ENCODE data around the gene RBM47. TPM values are rescaled to one million over a fixed set of nuclear protein-coding genes. Genes with fewer than 3 reads are reported as not detected.

Gene RBM47
- total and polyA plus RNA-seq, 2 of the 4 experiments (the other 2 are of a cell fraction): 0.44 to 1.1 TPM

GRCh38 chr4:40412388-40412787 lies 217.3 kb downstream of the RBM47 start:
- ChIA-PET CTCF (no interaction called here), POLR2A (ENCODE audit: unreplicated experiment) (no interaction called here)
- BruUV-seq (replicated peaks): no TSS peak
- Histone ChIP-seq H2BK15ac (ENCODE audit: low read depth, low read length) (no peak overlapping the region), H4K20me1 (ENCODE audit: insufficient read depth, low read length) (no peaks in the 10 kb centered on the region), H3K56ac (ENCODE audit: extremely low read depth, insufficient read depth, low read length) (no peak overlapping the region), H3K23ac (ENCODE audit: low read depth, low read length) (no peak overlapping the region), H3K9me1 (ENCODE audit: insufficient read depth, low read length) (no peaks in the 10 kb centered on the region), H3K4me3 (ENCODE audit: insufficient read depth, low read depth, low read length) (no peak overlapping the region), H3K4ac (ENCODE audit: low read depth, low read length) (no peak overlapping the region), H3K4me2 (ENCODE audit: low read depth, low read length) (no peak overlapping the region), H2AFZ (replicated peaks; ENCODE audit: low read length, poor library complexity) (no peak overlapping the region), H4K8ac (ENCODE audit: low read depth in 2 of 2, low read length in 2 of 2) (no peak overlapping the region), H3K4me1 (ENCODE audit: control insufficient read depth, insufficient read depth, low read length) (no peaks in the 10 kb centered on the region), H3K9me3 (ENCODE audit: control insufficient read depth, insufficient read depth, low read length) (no peaks in the 10 kb centered on the region), H3K36me3 (ENCODE audit: control insufficient read depth, insufficient read depth, low read length) (no peaks in the 10 kb centered on the region), H2BK5ac (ENCODE audit: low read depth, low read length, poor library complexity, severe bottlenecking) (no peak overlapping the region), H2BK20ac (ENCODE audit: low read depth, low read length) (no peak overlapping the region), H3K9ac (ENCODE audit: low read depth, low read length) (no peak overlapping the region), H3K79me1 (ENCODE audit: low read depth in 1 of 2, low read length in 2 of 2) (no peaks in the 10 kb centered on the region), H2BK120ac (ENCODE audit: low read depth, low read length) (no peak overlapping the region), H4K5ac (ENCODE audit: low read depth, low read length) (no peak overlapping the region), H3K27ac (ENCODE audit: insufficient read depth, low read length) (no peak overlapping the region), H2AK5ac (ENCODE audit: low read depth, low read length) (no peak overlapping the region), H3K27me3 (ENCODE audit: control insufficient read depth, insufficient read depth, low read length) (peaks cover 10% of the 10 kb centered on the region), H4K91ac (ENCODE audit: insufficient read depth, low read depth, low read length) (no peak overlapping the region), H3K14ac (replicated peaks; ENCODE audit: low read depth, low read length) (no peak overlapping the region), H2AK9ac (replicated peaks; ENCODE audit: low read depth, low read length, poor library complexity) (no peak overlapping the region), H3K18ac (ENCODE audit: low read depth, low read length) (no peak overlapping the region)
- in situ Hi-C loops (cut with MboI; ENCODE audit: low sequenced_read_pairs) (no loop called here), dilution Hi-C loops (cut with HindIII; ENCODE audit: low sequenced_read_pairs, unreplicated experiment) (no loop called here), intact Hi-C loops (cut with micrococcal nuclease) (no loop called here)
- WGBS, 2 experiments (ENCODE audit: extremely low coverage in 2 of 2, insufficient read length in 1 of 2): no CpG with 5 or more reads among the region's 1 CpG
- no peak for TF ChIP-seq CTCF (conservative IDR thresholded peaks at IDR 0.05; ENCODE audit: low read depth, low read length)
- no peak for DNase-seq
- no peak for ATAC-seq (ENCODE audit: low read depth)
